GM18498 (cell line): ENCODE data around the gene IFNLR1.

Experiments used
- ATAC-seq: cut with Tn5 transposase; IDR thresholded peaks from one replicate; pipeline ENCODE4 v1.9.1; 2021; ENCODE audit warnings: mild to moderate bottlenecking, moderate library complexity; ENCODE audit not compliant: unreplicated experiment

The IFNLR1 gene

DNA sequence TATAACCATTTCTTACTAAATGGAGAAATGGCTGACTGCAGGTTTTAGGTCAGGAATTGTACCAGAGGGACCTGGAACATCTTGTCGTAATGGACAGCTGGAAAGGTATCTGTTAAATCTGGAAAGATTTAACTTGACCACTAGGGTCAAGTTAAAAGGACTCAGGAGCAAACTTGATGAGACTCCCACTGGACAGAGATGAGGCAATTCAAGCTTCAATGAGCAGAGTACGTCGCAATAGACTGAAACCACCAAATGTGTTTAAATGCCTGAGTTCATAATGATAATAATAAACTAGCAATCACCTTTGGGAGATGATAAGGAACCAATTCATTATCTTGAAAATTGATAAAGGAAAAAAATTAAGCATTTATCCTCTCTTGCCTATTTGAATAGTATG is 8.7 kb downstream of the IFNLR1 start:
- ATAC-seq: no peak

DNA sequence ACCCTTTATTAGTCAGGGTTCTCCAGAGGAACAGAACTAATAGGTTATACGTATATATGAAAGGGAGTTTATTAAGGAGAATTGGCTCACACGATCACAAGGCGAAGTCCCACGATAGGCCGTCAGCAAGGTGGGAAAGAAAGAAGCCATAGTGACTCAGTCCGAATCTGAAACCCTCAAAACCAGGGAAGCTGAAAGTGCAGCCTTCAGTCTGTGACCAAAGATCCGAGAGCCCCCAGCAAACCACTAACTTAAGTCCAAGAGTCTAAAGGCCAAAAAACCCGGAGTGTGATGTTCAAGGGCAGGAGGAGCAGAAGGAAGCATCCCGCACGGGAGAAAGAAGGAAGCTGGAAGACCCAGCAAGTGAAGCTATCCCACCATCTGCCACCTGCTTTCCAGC is 9.9 kb downstream of the IFNLR1 start:
- ATAC-seq: no peak

DNA sequence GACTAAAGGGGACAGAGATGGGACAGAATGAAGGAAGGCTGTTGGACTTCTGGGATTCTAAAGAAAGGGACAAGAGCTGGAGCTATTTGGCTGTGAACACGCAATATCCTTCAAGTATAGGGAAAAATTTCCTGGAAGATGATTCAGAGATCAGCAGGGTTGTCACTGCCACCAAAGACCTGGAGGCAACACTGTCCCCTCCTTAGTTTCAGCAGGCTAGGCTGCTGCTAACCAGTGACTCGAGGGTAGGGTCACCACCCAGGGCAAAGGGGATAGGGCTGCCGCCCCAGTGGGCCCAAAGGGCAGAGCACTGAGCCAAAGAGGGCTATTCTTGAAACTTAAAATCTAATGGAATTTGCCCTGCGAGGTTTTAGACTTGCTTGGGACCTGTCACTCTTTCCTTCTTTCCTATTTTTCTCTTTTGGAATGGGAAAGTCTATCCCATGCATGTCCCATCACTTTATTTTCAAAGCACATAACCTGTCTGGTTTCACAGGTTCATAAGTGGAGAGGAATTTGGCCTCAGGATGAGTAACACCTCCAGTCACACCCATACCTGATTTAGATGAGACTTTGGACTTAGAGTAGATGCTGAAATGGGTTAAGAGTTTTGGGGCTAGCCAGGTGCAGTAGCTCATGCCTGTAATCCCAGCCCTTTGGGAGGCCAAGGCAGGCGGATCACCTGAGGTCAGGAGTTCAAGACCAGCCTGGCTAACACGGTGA is 11.9 kb downstream of the IFNLR1 start:
- no peak for ATAC-seq

DNA sequence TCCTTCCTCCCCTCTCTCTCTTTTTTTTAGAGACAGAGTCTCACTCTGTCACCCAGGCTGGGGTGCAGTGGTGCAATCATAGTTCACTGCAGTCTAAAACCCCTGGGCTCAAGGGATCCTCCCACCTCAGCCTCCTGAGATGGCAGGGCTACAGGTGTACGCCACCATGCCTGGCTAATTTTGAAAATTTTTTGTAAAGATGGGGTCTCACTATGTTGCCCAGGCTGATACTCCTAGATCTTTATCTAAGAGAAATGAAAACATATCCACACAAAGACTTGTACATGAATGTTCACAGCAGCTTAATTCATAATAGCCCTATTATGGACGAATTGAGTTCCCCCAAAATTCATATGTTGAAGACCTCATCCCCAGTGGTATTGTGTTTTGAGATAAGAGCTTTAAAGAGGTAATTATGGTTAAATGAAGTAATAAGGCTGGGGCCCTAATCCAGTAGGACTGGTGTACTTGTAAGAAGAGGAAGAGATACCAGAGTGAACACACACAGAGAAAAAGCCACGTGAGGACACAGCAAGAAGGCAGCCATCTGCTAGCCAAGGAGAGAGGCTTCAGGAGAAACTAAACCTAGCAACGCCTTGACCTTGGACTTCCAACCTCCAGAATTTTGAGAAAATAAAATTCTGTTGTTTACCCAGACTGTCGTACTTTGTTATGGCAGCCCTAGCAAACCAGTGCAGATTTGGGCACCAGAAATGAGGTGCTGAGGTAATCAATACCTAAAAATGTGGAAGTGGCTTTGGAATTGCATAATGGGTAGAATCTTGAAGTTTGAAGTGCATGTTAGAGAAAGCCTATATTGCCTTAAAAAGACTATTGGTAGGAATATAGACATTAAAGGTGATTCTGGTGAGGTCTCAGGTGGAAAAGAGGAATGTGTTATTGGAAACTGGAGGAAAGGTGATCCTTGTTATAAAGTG is 13.2 kb downstream of the IFNLR1 start:
- no peak for ATAC-seq

DNA sequence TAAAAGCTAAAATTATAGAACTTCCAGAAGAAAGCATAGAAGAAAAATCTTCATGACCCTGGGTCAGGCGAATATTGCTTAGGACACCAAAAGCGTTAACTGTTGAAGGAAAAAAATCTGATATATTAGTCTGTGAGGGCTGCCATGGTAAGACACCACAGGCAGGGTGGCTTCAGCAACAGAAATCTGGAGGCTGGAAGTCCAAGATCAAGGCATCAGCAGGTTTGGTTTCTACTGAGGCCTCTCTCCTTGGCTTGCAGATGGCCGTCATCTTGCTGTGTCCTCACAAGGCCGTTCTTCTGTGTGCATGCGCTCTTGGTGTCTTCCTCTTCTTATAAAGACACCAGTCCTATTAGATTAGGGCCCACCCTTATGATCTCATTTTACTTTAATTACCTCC is 14.5 kb downstream of the IFNLR1 start:
- ATAC-seq: no peak

DNA sequence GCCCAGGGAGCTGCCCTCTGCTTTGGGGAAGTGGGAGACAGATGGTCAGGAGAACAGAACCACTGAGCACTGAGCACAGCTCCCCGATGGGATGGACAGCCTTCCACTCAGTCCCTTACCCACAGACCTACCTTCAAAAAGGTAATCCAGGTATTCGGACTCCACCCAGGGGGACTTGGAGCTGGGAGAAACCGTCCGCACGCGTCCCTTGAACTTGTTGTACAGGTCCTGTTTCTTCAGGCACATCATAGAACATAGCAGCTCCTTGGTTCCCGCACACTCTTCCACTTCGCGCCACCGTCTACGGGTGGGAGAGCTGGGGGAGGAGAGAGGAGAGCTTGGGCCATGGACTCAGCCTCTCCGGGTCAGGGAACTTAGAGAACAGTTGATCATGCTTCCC is 17.8 kb downstream of the IFNLR1 start:
- ATAC-seq: no peak

DNA sequence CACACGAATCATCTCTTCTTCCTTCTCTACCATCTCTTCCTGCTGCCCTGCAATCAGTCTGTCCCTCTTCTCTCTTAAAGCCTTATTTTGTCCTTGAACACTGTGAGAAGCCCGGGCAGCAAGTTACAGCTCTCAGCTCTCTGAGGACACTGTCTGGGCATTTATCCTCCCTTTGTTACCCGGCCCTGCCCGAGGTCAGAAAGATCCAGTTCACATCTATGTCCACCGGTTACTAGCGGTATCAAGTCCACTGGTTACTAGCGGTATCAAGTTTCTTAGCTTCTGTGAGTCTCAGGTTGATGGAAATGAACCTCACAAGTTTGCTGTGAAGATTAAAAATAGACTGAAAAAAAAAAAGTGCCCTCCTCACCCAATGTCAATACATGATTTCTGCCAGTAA is 18.8 kb downstream of the IFNLR1 start:
- ATAC-seq: no peak

DNA sequence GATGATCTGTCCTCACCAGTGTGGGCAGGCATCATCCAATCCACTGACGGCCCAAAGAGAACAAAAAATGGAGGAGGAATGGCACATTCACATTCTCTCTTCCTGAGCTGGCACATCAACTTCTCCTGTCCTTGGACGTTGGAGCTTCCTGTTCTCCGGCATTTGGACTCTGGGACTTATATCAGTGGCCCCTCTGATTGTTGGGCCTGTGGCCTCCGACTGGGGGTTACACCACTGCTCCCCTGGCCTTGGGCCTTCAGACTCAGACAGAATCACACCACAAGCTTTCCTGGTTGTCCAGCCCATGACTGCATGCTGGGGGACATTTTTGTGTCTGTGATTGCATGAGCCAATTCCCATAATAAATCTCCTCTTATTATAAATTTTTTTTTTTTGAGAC is 20.1 kb downstream of the IFNLR1 start:
- no peak for ATAC-seq

DNA sequence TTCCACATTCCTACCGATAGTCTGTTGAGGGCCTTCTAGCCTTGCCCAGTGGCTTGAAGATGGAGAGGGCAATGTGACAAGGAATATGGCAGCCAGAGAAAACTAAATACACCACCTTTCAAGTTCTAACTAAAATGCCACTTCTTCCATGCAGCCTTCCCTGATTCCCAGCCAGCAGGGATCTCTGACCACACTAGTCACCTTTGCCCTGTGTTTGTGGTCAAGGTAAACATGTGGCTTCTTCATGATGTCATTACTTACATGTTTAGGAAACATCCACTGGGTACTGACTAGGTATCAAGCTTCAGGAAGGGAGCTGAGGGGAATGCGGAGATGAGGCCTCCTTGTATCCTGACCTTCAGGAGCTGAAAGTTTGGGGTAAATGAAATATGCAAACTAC is 21.6 kb downstream of the IFNLR1 start:
- ATAC-seq: no peak

DNA sequence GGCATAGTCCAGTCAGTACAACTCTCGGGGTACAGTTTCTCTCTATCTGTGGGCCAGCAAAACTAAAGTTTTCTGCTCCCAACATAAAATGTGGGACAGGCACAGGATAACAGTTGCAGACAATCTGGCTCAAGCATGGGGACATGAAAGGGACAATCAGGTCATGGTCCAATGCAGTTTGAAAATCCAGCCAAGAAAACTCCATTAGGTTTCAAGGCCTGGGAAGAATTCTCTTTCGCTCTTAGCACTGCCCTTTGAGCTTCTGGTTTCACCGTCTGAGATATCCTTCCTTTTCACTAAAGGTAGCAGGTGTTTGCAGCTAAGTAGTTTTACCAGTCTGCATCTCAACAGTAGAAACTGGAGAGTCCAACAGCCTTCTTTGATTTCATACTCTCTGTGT is 23.1 kb downstream of the IFNLR1 start:
- no peak for ATAC-seq

DNA sequence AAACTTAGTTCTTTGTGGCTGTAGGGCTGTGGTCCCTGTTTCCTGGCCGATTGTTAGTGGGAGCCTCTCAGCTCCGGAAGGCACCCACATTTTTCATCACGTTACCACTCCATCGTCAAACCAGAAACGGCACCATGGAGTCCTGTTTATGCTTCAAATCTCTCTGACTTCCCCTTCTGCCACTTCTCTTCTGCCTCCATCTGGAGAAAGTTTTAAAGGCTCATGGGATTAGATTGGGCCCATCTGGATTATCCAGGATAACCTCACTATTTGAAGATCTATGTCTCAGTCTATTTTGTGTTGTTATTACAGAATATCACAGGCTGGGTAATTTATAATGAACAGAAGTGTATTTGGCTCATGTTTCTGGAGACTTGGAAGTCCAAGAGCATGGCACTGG is 24.9 kb downstream of the IFNLR1 start:
- no peak for ATAC-seq

DNA sequence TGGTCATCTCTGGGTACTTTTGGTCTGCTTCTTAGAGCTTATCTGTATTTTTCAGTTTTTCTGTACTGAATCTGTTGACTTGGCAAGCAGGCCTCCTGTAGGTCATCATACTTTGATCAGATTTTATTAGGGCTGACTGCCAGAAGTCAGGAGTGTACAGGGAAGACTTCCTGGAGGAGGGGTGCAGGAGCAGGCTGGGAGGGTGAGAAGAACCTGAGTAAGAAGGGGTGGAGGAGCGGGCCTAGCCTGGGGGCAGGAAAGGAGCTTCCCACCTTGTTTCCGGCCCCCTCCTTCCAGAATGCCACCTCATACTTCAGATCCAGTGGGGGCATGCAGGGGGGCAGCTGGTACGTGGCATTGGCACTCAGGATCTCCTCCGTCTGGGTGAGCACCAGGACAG is 25.8 kb downstream of the IFNLR1 start:
- no peak for ATAC-seq

DNA sequence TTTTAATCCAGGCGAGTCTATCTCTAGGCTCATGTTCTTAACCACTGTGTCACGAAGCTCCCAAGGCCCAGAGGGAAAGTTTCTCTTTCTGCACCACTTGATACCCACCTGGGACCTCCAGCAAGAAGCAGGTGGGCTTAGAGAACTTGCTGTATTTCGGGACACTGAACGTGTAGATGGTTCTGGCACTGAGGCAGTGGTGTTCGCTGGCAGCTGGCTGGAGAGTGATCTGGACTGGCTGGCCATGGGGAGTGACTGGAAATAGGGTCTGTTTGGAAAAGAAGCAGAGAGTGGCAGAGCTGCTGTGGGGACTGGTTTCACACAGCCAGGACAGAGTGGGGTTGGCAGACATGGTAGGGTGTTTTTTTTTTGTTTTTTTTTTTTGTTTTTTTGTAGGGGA is 27.7 kb downstream of the IFNLR1 start:
- ATAC-seq: no peak

DNA sequence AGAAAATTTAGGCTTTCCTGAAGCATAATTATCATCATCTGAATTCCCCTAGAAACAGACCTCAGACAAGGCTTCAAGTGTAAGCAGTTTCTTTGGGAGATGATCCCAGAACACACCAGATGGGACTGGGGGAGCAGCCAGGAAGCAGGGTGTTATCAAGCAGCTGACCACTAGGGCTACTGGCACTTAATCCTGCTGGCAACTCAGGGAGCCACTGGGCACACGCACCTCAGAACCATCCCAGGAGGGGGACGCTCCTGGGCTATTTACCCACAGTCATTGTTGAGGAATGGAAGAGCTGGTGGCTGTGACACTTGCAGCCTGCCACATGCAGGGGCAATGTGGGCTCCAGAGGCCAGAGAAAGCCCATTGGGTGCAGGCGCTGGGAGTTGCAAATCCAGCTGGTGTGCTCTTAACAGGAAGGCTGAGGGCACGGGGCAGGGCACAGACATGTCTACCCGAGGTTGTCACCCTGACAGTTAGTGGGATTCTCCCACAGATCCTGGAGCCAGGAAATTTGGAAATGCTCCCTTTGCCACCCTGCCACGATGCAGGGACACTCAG is 29.1 kb downstream of the IFNLR1 start:
- ATAC-seq: no peak

DNA sequence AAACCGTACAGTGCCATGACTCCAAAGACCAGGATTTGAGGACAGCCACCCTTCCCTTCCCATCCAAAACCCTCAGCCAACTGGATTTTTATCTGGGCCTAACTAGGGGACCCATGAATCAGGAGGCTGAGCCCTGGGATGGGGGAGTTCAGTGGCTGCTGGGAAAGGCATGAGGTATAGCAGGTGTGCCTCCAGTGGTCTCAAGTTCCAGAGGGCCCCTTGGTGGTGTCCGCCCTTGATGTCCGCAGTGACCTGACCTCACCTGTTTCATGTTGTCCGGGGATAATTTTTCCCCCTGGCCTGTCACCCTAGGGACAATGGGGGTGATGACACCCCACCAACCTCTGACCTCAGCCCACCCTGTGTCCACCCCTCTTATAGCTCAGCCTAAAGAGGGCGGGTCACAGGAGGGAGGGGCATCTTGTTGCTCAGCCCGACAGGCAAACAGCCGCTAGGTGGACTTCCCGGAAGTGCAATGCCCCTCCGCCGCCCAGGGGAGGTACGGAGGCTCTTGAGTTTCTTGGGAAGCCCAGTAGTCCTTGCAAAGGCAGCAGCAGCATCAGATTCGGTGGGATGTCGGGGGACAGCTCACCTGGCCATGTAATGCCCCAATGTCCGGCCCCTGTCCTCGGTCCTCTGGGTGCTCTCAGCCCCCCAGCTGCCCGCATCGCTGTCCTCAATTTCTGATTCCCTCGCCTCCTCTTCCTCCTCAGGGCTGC is 30.4 kb downstream of the IFNLR1 start:
- ATAC-seq: no peak

DNA sequence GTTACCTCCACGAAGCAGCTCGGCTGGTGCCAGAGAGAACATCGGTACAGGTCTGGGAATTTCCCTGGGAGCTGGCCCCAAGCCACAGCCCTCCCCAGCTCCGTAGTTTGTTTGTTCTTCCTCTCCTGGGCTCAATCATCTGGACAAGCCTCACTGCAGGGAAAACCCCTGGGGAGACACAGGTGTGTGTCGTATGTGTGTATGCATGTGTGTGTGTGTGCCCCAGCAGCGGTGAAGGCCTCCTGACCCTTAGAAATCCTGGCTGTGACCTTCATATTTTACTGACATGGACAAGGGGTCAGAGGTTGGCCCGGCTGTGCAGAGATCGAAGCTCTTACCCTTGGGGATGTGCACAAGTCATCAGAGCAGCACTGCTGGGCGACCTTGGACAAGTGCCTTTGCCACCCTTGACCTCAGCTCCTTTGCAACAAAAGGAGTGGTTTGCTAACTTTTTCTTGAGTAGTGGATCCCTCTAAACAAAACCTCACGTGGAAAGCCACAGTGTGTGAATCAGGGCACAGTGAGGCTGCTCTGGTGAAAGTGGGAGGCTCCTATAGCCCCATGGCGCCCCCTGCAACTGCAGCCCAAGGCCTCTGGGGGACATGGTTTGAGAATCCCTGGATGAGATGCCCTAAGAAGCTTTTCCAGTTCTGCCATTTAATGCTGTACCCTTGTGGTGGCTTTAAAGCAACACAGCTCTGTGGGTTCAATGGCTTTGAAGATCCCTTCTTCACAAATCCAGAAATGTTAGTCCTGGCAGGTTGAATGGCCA is 31.9 kb downstream of the IFNLR1 start:
- ATAC-seq: no peak

DNA sequence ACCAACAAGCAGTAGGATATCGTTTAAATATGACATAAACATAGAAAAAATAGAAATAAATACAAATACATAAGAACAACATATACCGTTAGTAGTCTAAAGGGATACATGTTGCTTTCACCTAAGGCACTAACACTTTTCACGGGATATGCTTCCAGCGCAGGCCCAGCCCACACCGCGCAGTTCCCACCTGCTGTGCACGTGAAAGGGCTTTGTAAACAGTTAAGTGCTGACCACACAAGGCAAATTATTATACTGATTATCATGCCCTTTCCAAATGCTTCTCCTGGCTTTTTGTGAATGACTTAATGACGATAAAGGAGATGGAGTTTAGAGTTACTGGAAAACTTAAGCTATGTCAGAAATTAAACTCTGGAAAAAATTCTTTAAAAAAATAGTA is 32.9 kb downstream of the IFNLR1 start:
- no peak for ATAC-seq

DNA sequence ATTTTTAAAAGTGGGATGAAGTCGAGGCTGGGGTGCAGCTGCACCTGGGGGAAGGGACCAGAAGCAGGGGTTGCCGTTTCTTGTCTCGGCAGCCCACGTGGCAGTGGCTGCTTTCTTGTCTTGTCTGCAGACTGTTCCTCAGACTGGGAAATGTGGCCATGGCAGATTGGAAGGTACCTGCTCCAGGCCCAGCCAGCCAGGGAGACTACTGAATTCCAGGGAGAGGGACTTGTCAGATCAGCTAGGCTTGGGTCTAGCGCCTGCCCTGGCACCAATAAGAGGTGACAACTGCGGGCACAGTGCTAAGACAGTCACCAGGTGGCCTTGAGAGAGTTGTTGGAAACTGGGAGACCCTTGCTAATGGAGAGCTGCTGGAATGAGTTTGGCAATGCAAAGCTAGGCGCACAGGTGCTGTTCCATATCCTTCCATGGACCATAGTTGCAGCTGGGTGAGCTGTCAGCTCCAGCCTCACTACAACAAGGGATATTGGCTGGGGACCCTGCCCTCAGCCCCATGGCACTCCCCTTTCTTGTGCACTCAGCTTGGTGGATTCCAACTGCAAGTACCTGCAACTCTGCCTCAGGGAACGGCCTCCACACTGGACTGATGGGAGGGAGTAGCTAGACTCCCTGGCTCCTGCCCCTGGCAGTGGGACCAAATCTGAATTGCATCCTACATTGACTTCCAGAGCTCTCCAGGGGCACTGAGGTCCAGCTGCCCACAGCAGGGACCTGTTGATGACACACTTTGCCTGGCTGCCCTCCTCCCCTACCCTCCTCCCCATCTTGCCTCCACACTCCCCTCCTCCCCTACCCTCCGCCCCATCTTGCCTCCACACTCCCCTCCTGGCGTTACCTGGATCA is 34.2 kb downstream of the IFNLR1 start:
- ATAC-seq: no peak

DNA sequence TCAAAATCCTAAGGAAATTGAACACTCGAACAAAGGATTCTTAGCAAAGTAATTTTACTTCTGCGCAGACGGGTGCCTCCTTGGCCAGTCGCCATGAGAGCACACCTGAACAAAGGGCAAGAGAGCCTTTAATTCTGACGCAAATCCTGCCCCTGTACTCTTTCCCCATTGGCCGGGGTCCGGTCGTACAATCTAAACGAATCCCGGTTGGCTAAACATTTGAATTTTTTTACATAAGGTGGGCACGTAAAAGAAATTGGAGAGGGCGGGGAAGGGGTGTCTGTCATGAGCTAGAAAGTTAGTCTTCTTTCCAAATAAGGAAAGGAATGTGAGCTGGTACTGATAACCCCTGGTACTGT is 35.9 kb downstream of the IFNLR1 start:
- no peak for ATAC-seq
